Adrenal gland (tissue), 12 donors: Measurements from ENCODE around the gene FGF22. TPM values are rescaled to one million over a fixed set of nuclear protein-coding genes. Genes with fewer than 3 reads are reported as not detected.

Source experiments
- DNase-seq, 7 donors: peaks; one replicate each; pipeline ENCODE4 v3.0.0-alpha.2; 2019 to 2020
- H3K27ac ChIP-seq, 5 donors: fragments of 200-600 bp; sonication (generic) in 4 of 5; 1 replicate in 3 of 5; 2 replicates in 2 of 5; pipeline versions ENCODE4 v1.5.1 to v1.8.0; 2016 to 2020; ENCODE audit warnings: mild to moderate bottlenecking in 1 of 5
- H3K27me3 ChIP-seq: fragments of 200-600 bp; 2 replicates; pipeline ENCODE4 v1.8.0; 2021
- H3K36me3 ChIP-seq, 2 donors: fragments of 200-600 bp; replicated peaks in 1 of 2; 1 replicate in 1 of 2; 2 replicates in 1 of 2; pipeline versions ENCODE4 v1.5.1 to v1.8.0; 2018 to 2022
- H3K4me1 ChIP-seq, 2 donors: fragments of 200-600 bp; replicated peaks in 1 of 2; 1 replicate in 1 of 2; 2 replicates in 1 of 2; pipeline versions ENCODE4 v1.5.1 to v1.8.0; 2018 to 2021
- H3K4me3 ChIP-seq, 4 donors: fragments of 200-600 bp; sonication (generic) in 3 of 4; one replicate each; pipeline ENCODE4 v1.5.1; 2016 to 2018
- H3K9me3 ChIP-seq, 3 donors: fragments of 200-600 bp; sonication (generic) in 1 of 3; replicated peaks in 1 of 3; 1 replicate in 2 of 3; 2 replicates in 1 of 3; pipeline versions ENCODE4 v1.5.1 to v1.8.0; 2016 to 2021
- POLR2A ChIP-seq, 2 donors: fragments of 450-650 bp; IDR thresholded peaks; one replicate each; pipeline ENCODE4 v1.6.1; 2017; ENCODE audit warnings: antibody characterized with exemption in 2 of 2, mild to moderate bottlenecking in 2 of 2, moderate library complexity in 1 of 2
- WGBS, 4 donors: extraction: QIAGEN DNeasy Blood & Tissue Kit in 2 of 4; methylation state at CpG; one replicate each; pipeline versions ENCODE4 v1.1.5 to v1.1.7; 2013 to 2017; 5-methylcytosine and 5-hydroxymethylcytosine counted together
- intact Hi-C, 2 donors: fragments of 100-400 bp; cut with DNase I; formaldehyde crosslinking; loops; one replicate each; pipeline versions ENCODE4 v1.14.1 to v1.15.0; 2022 to 2023
- polyA plus RNA-seq, 3 donors: library from polyadenylated mRNA; stranded (reverse); fragments of 200-250 nt in 2 of 3; fragments of 350-450 nt in 1 of 3; fragmentation: Illumina TruSeq in 1 of 3; extraction: RNeasy Lipid Tissue Mini Kit (QIAGEN cat#74804) in 1 of 3; gene quantifications; one replicate each; pipeline ENCODE4 v1.2.3, GENCODE V29; 2013 to 2014
- total RNA-seq, 9 donors: library from RNA; depleted of rRNA in 4 of 9; stranded (reverse); fragments of >200 nt in 4 of 9; fragments of 120-200 nt in 1 of 9; fragmentation: NEBNext Ultra II Directional in 1 of 9; extraction: Animal tissue kit (Norgen Biotek cat#: 25700) in 1 of 9; gene quantifications; one replicate each; pipeline versions ENCODE4 v1.1.0 to v1.2.4, GENCODE V29; 2013 to 2023
- TF ChIP-seq, protein P1 (sequence below), 6 experiments: fragments of 450-650 bp in 4 of 6; fragments of 200-600 bp in 2 of 6; sonication (generic) in 1 of 6; IDR thresholded peaks; 1 replicate in 5 of 6; 2 replicates in 1 of 6; pipeline versions ENCODE4 v1.5.1 to v1.8.0; 2016 to 2021; ENCODE audit warnings: antibody characterized with exemption in 6 of 6, mild to moderate bottlenecking in 2 of 6, moderate library complexity in 1 of 6
- donor health status: healthy with polysubstance abuse.
- donor health status: Bipolar disorder and iron deficiency.
- donor health status: DM: yes; HTN: yes; CAD: no.
- donor health status: DM: no; HTN: no; CAD: no.
- donor health status: DM: no; HTN: no; CAD: no.
- donor health status: DM: yes; HTN: yes; CAD: no.

Gene FGF22
- total and polyA plus RNA-seq, 12 donors, result 0.14 to 1.2 (median 0.31) TPM; not detected in 6

DNA sequence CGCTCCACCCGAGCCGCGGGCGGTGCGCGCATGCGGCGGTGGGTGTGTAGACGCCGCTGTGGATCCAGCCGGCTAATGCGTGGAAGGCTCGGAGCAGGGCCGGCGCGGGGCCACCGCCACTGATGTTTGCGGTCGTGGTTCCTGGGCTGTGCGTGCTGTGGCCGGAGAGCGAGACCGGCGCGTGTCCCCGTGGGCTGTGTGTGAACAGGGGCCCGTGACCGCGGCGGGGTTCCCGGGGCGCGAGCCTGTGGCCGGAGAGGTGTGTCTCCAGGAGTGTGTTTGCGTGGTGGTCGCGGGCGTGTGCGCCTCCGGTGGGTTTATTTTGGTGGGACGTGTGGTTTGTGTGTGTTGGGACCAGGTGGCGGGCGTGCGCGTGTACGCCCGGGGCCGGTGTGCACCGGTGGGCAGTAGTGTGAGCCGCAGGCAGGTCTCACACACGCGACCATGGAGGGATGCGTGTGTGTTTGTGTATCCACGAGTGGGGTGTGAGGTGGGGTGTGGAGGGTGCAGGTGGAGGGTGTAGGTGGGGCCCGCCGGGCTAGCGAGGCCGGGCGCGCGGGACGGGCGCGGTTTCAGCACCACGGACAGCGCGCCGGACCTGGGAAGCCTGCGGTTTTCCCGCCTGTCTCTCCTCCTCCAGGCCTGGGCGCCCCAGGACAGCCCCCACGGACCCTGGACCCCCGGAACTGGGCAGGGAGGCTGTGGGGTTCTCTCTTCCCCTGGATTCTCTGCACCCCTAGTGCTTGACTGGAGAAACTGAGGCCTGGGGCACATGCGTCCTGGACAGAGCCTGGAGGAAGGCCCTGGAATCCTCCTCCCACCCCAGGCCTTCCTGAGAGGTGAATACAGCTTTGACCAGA is 48.4 kb upstream of the FGF22 start:
- no peaks in the 10 kb centered on the region for H3K9me3 ChIP-seq
- no peak overlapping the region for H3K4me3 ChIP-seq
- peak in 1 of 7 donors; percentile 54 for DNase-seq
- intact Hi-C loops, result loop anchor here in 1 of 2 donors (10.0 kb wide), 1 partner anchor 143 kb away; no protein-coding TSS in a partner anchor
- peaks cover 0 to 24% of the 10 kb centered on the region in 2 donors for H3K4me1 ChIP-seq
- TF ChIP-seq, protein P1, sequence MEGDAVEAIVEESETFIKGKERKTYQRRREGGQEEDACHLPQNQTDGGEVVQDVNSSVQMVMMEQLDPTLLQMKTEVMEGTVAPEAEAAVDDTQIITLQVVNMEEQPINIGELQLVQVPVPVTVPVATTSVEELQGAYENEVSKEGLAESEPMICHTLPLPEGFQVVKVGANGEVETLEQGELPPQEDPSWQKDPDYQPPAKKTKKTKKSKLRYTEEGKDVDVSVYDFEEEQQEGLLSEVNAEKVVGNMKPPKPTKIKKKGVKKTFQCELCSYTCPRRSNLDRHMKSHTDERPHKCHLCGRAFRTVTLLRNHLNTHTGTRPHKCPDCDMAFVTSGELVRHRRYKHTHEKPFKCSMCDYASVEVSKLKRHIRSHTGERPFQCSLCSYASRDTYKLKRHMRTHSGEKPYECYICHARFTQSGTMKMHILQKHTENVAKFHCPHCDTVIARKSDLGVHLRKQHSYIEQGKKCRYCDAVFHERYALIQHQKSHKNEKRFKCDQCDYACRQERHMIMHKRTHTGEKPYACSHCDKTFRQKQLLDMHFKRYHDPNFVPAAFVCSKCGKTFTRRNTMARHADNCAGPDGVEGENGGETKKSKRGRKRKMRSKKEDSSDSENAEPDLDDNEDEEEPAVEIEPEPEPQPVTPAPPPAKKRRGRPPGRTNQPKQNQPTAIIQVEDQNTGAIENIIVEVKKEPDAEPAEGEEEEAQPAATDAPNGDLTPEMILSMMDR (IDR thresholded peaks at IDR 0.05), result no peak
- TF ChIP-seq POLR2A (IDR thresholded peaks at IDR 0.05), result no peak
- H3K27me3 ChIP-seq, result peaks cover 21% of the 10 kb centered on the region
- 26 to 43% (median 28%) methylated on average over 38 to 75 of the region's 75 CpGs for WGBS, 4 donors
- no peak overlapping the region for H3K27ac ChIP-seq
- H3K36me3 ChIP-seq, result no peaks in the 10 kb centered on the region

DNA sequence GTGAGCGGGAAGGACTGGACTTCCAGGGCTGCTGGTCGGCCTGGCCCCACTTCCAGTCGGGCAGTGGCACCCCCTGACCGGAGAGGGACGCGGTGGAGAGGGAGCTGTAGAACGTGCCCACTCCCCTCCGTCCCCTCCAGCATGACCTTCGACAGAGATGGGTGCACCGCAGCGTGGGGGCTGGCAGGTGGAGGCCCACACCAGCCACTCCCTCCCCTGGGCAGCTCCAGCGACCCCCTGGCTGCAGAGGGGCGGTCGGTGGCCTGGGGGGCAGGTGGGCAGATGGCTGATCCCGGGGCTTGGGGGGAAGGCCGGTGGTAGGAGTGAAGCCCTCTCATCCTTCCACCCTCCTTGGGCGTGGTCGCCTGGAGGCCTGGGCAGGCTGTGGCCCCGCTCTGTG is 47.6 kb upstream of the FGF22 start:
- intact Hi-C loops, result loop anchor here in 1 of 2 donors (10.0 kb wide), 1 partner anchor 143 kb away; no protein-coding TSS in a partner anchor

DNA sequence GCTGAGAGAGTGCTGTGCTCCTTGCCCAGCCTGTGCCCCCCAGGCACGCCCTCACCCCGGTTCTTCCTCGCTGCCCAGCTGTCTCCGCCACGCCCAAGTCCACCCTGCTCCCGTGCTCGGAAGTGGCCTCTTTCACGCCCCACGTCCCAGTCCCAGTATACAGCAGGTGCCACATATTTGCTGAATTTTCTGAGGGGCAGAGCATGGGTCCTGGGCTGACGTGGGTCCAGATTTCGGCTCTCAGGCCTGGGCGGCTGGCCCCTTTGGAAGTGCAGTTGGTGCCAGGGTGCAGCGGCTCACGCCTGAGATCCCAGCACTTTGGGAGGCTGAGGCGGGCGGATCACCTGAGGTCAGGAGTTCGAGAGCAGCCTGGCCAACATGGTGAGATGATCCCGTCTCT is 46.6 kb upstream of the FGF22 start:
- peaks cover 21% of the 10 kb centered on the region for H3K27me3 ChIP-seq

More for the DNA sequence above, 47.6 kb upstream of the FGF22 start:
- no peak overlapping the region for H3K27ac ChIP-seq
- no peak overlapping the region for H3K4me3 ChIP-seq
- no peaks in the 10 kb centered on the region for H3K36me3 ChIP-seq
- no peak for DNase-seq
- no peak for TF ChIP-seq POLR2A (IDR thresholded peaks at IDR 0.05)
- TF ChIP-seq, protein P1 (IDR thresholded peaks at IDR 0.05), result no peak
- 82 to 87% (median 83%) methylated on average over 9 to 19 of the region's 19 CpGs for WGBS, 4 donors
- H3K27me3 ChIP-seq, result peaks cover 21% of the 10 kb centered on the region
- H3K9me3 ChIP-seq, result no peaks in the 10 kb centered on the region
- H3K4me1 ChIP-seq, result peaks cover 0 to 24% of the 10 kb centered on the region in 2 donors

DNA sequence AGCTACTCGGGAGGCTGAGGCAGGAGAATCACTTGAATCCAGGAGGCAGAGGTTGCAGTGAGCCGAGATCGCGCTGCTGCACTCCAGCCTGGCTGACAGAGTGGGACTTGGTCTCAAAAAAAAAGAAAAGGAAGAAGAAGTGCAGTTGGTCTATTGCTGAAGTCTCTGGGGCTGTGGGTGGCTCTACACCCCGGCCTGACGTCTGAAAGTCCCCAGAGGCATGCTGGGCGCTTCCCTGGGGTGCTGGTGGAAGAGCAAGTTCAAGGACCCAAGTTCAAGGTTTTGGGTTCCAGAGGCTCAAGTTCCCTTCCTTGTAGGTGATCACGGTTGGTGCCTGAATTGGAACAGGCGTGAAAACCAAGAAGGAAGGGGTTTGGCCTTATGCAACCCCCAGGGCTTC is 46.2 kb upstream of the FGF22 start:
- Histone ChIP-seq H3K27ac (no peak overlapping the region), H3K4me1 (peaks cover 0 to 17% of the 10 kb centered on the region in 2 donors), H3K4me3 (no peak overlapping the region), H3K27me3 (peaks cover 18% of the 10 kb centered on the region), H3K9me3 (no peaks in the 10 kb centered on the region), H3K36me3 (no peaks in the 10 kb centered on the region)
- TF ChIP-seq POLR2A (IDR thresholded peaks at IDR 0.05), result no peak
- TF ChIP-seq, protein P1 (IDR thresholded peaks at IDR 0.05), result no peak
- no peak for DNase-seq
- intact Hi-C loops, result loop anchor here in 1 of 2 donors (10.0 kb wide), 1 partner anchor 141 kb away; no protein-coding TSS in a partner anchor
- 72 to 80% (median 75%) methylated on average over 6 to 9 of the region's 9 CpGs for WGBS, 4 donors

More for the DNA sequence above, 46.6 kb upstream of the FGF22 start:
- WGBS, 4 donors, result 85 to 93% (median 89%) methylated on average over 11 to 18 of the region's 18 CpGs
- H3K36me3 ChIP-seq, result no peaks in the 10 kb centered on the region
- H3K4me3 ChIP-seq, result no peak overlapping the region
- peaks cover 0 to 22% of the 10 kb centered on the region in 2 donors for H3K4me1 ChIP-seq
- no peak overlapping the region for H3K27ac ChIP-seq
- no peaks in the 10 kb centered on the region for H3K9me3 ChIP-seq
- TF ChIP-seq POLR2A (IDR thresholded peaks at IDR 0.05), result no peak
- TF ChIP-seq, protein P1 (IDR thresholded peaks at IDR 0.05), result no peak
- intact Hi-C loops, result loop anchor here in 1 of 2 donors (10.0 kb wide), 1 partner anchor 142 kb away; no protein-coding TSS in a partner anchor
- no peak for DNase-seq
